Fibroblast of skin of scalp (primary cell): Measurements from ENCODE around the gene HERPUD2.
"Not testable (repeated sequence)": the region's sequence is repeated elsewhere in the genome, so short reads cannot be mapped to it uniquely, and the experiment has no call there.

Experiments
- DNase-seq: peaks from one replicate; pipeline ENCODE4 v3.0.0-alpha.2; 2013

The HERPUD2 gene

GRCh38 chr7:35676211-35676610 is 18.7 kb downstream of the HERPUD2 start:
- no peak for DNase-seq

GRCh38 chr7:35670856-35671569 is 23.9 kb downstream of the HERPUD2 start:
- no peak for DNase-seq

GRCh38 chr7:35660411-35660810 is 34.5 kb downstream of the HERPUD2 start:
- not testable (repeated sequence) for DNase-seq

GRCh38 chr7:35658606-35659201 is 36.2 kb downstream of the HERPUD2 start:
- no peak for DNase-seq

GRCh38 chr7:35657125-35657524 is 37.8 kb downstream of the HERPUD2 start:
- DNase-seq: no peak

GRCh38 chr7:35654558-35654957 is 40.4 kb downstream of the HERPUD2 start:
- not testable (repeated sequence) for DNase-seq

GRCh38 chr7:35652124-35652523 is 42.8 kb downstream of the HERPUD2 start:
- no peak for DNase-seq

- DNase-seq: no peak
Observed at GRCh38 chr7:35650751-35651150, 44.2 kb downstream of the HERPUD2 start.

GRCh38 chr7:35649711-35650110 is 45.2 kb downstream of the HERPUD2 start:
- DNase-seq: no peak

- DNase-seq: no peak
Observed at GRCh38 chr7:35648367-35648766, 46.6 kb downstream of the HERPUD2 start.

- no peak for DNase-seq
Observed at GRCh38 chr7:35647171-35647574, 47.8 kb downstream of the HERPUD2 start.

GRCh38 chr7:35646289-35647023 is 48.5 kb downstream of the HERPUD2 start:
- DNase-seq: no peak

GRCh38 chr7:35645691-35646090 is 49.2 kb downstream of the HERPUD2 start:
- no peak for DNase-seq

- DNase-seq: peak; percentile 17
Observed at GRCh38 chr7:35630024-35630972, 64.6 kb downstream of the HERPUD2 start.

GRCh38 chr7:35624299-35625186 is 70.4 kb downstream of the HERPUD2 start:
- DNase-seq: peak; percentile 46

GRCh38 chr7:35623381-35623780 is 71.6 kb downstream of the HERPUD2 start:
- DNase-seq: no peak

- DNase-seq: no peak
Observed at GRCh38 chr7:35619863-35620262, 75.1 kb downstream of the HERPUD2 start.

- DNase-seq: peak; percentile 30
Observed at GRCh38 chr7:35617041-35617440, 77.9 kb downstream of the HERPUD2 start.

- DNase-seq: peak; percentile 20
Observed at GRCh38 chr7:35613150-35613549, 81.8 kb downstream of the HERPUD2 start.

- peak; percentile 22 for DNase-seq
Observed at GRCh38 chr7:35605760-35606159, 89.2 kb downstream of the HERPUD2 start.

- no peak for DNase-seq
Observed at GRCh38 chr7:35604595-35604994, 90.3 kb downstream of the HERPUD2 start.
